Activated CD4-positive, alpha-beta memory T cell treated with anti-CD3 and anti-CD28 coated beads, Interleukin-2, amount 10 ng/mL, durations not matched to agents 7 days and 5 days (primary cell): Measurements from ENCODE around the gene G3BP2. TPM values are rescaled to one million over a fixed set of nuclear protein-coding genes. Genes with fewer than 3 reads are reported as not detected.
"Not testable (repeated sequence)": the region's sequence is repeated elsewhere in the genome, so short reads cannot be mapped to it uniquely, and the experiment has no call there.

ENCODE experiments used
- CTCF ChIA-PET: fragments of 350-600 bp; sonication (Branson Sonifier 250); formaldehyde crosslinking; loops from one replicate; lab custom pipeline; 2021; ENCODE audit warnings: antibody characterized with exemption, inconsistent platforms; lab: Charles Lee
- POLR2A ChIA-PET: fragments of 350-600 bp; sonication (Branson Sonifier 250); formaldehyde crosslinking; loops from one replicate; lab custom pipeline; 2021; ENCODE audit warnings: antibody characterized with exemption; lab: Charles Lee
- DNase-seq: peaks from one replicate; pipeline ENCODE4 v3.0.0-alpha.2; 2020
- H3K27ac Mint-ChIP-seq: one replicate; pipeline ENCODE4 v1.8.0; 2021; ENCODE audit warnings: mild to moderate bottlenecking, mixed read lengths
- H3K27me3 Mint-ChIP-seq: one replicate; pipeline ENCODE4 v1.8.0; 2021; ENCODE audit warnings: mixed read lengths
- H3K36me3 Mint-ChIP-seq: one replicate; pipeline ENCODE4 v1.8.0; 2021; ENCODE audit warnings: low read depth, mixed read lengths
- H3K4me1 Mint-ChIP-seq: one replicate; pipeline ENCODE4 v1.8.0; 2021; ENCODE audit warnings: mixed read lengths
- H3K4me3 Mint-ChIP-seq: one replicate; pipeline ENCODE4 v1.8.0; 2021; ENCODE audit warnings: mild to moderate bottlenecking, mixed read lengths
- H3K9me3 Mint-ChIP-seq: one replicate; pipeline ENCODE4 v1.8.0; 2021; ENCODE audit warnings: mixed read lengths
- total RNA-seq, 2 experiments: library from RNA; stranded (reverse); gene quantifications; one replicate each; pipeline ENCODE4 v1.2.3, GENCODE V29; 2021

G3BP2 gene
- total RNA-seq, result 100 to 1,000 TPM; 185 to 187 TPM

- Mint-ChIP-seq H3K4me3 (peak within 1 kb of the TSS; percentile 97), H3K27me3 (no peaks in the 10 kb centered on the region), H3K9me3 (no peaks in the 10 kb centered on the region), H3K36me3 (peaks cover 41% of the 10 kb centered on the region), H3K4me1 (peaks cover 48% of the 10 kb centered on the region), H3K27ac (peak within 1 kb of the TSS; percentile 99)
- ChIA-PET POLR2A (interaction anchor here (0.7 to 9.3 kb wide), 21 partner anchors 8 to 317 kb away, joined by 3 to 278 read pairs (median 4); partner anchors contain the start of genes CDKL2, ODAPH, RCHY1 and SDAD1), CTCF (interaction anchor here (0.5 to 4.9 kb wide), 8 partner anchors 9 to 103 kb away, joined by 3 to 51 read pairs (median 4); partner anchors contain the start of gene USO1)
- DNase-seq, result peak; percentile 98
Measured at GRCh38 chr4:75673027-75673958, at the start of gene G3BP2. TSS of gene G3BP2 (minus strand) at chr4:75673411. CDS start at chr4:75662025, 11,386 bp downstream.

- H3K27me3 Mint-ChIP-seq, result no peaks in the 10 kb centered on the region
- ChIA-PET POLR2A (interaction anchor here (0.7 to 7.8 kb wide), 10 partner anchors 13 to 208 kb away, joined by 3 to 147 read pairs (median 8); partner anchors contain the start of genes G3BP2, RCHY1 and THAP6), CTCF (interaction anchor here (0.6 to 4.2 kb wide), 9 partner anchors 9 to 1215 kb away, joined by 5 to 72 read pairs (median 17); partner anchors contain the start of gene G3BP2)
- no peak for DNase-seq
- no peak overlapping the region for H3K4me3 Mint-ChIP-seq
- H3K9me3 Mint-ChIP-seq, result no peaks in the 10 kb centered on the region
- H3K4me1 Mint-ChIP-seq, result peaks cover 48% of the 10 kb centered on the region
- H3K27ac Mint-ChIP-seq, result no peak overlapping the region
- H3K36me3 Mint-ChIP-seq, result peaks cover 18% of the 10 kb centered on the region
Measured at GRCh38 chr4:75722417-75722816, 49.2 kb upstream of the G3BP2 start.

- Mint-ChIP-seq H3K4me3 (no peak overlapping the region), H3K36me3 (peaks cover 6% of the 10 kb centered on the region), H3K4me1 (peaks cover 30% of the 10 kb centered on the region), H3K27ac (no peak overlapping the region), H3K9me3 (no peaks in the 10 kb centered on the region), H3K27me3 (no peaks in the 10 kb centered on the region)
- no peak for DNase-seq
- POLR2A ChIA-PET, result no interaction called here
- CTCF ChIA-PET, result no interaction called here
Measured at GRCh38 chr4:75718529-75718928, 45.3 kb upstream of the G3BP2 start.

- no peak for DNase-seq
- peaks cover 6% of the 10 kb centered on the region for H3K36me3 Mint-ChIP-seq
- peaks cover 20% of the 10 kb centered on the region for H3K4me1 Mint-ChIP-seq
- POLR2A ChIA-PET, result no interaction called here
- H3K4me3 Mint-ChIP-seq, result no peak overlapping the region
- CTCF ChIA-PET, result interaction anchor here (1.0 kb wide), 2 partner anchors 19 to 24 kb away, joined by 3 read pairs; no protein-coding TSS in a partner anchor
- no peaks in the 10 kb centered on the region for H3K9me3 Mint-ChIP-seq
- no peaks in the 10 kb centered on the region for H3K27me3 Mint-ChIP-seq
- H3K27ac Mint-ChIP-seq, result no peak overlapping the region
Measured at GRCh38 chr4:75717408-75717807, 44.2 kb upstream of the G3BP2 start.

- not testable (repeated sequence) for DNase-seq, H3K27me3 Mint-ChIP-seq, H3K9me3 Mint-ChIP-seq, H3K27ac Mint-ChIP-seq, H3K4me3 Mint-ChIP-seq, H3K36me3 Mint-ChIP-seq
- peaks cover 13% of the 10 kb centered on the region for H3K4me1 Mint-ChIP-seq
- ChIA-PET CTCF (interaction anchor here (0.6 to 4.3 kb wide), 2 partner anchors 8 to 65 kb away, joined by 3 to 34 read pairs; partner anchors contain the start of gene USO1), POLR2A (interaction anchor here (1.6 to 1.7 kb wide), 2 partner anchors 8 to 12 kb away, joined by 4 to 14 read pairs; partner anchors contain the start of gene USO1)
Measured at GRCh38 chr4:75716054-75716453, 42.8 kb upstream of the G3BP2 start.

- POLR2A ChIA-PET, result interaction anchor here (1.6 to 1.7 kb wide), 2 partner anchors 9 to 13 kb away, joined by 4 to 14 read pairs; partner anchors contain the start of gene USO1
- no peak overlapping the region for H3K27ac Mint-ChIP-seq
- peaks cover 13% of the 10 kb centered on the region for H3K4me1 Mint-ChIP-seq
- no peak for DNase-seq
- no peaks in the 10 kb centered on the region for H3K9me3 Mint-ChIP-seq
- no peaks in the 10 kb centered on the region for H3K27me3 Mint-ChIP-seq
- CTCF ChIA-PET, result interaction anchor here (4.3 kb wide), 1 partner anchor 8 kb away, joined by 34 read pairs; the partner anchor contains the start of gene USO1
- H3K4me3 Mint-ChIP-seq, result no peak overlapping the region
- H3K36me3 Mint-ChIP-seq, result peaks cover 6% of the 10 kb centered on the region
Measured at GRCh38 chr4:75715105-75715799, 42.0 kb upstream of the G3BP2 start.

- Mint-ChIP-seq H3K27ac (no peak overlapping the region), H3K4me1 (peaks cover 13% of the 10 kb centered on the region), H3K36me3 (peaks cover 6% of the 10 kb centered on the region), H3K27me3 (no peaks in the 10 kb centered on the region), H3K4me3 (no peak overlapping the region), H3K9me3 (no peaks in the 10 kb centered on the region)
- no peak for DNase-seq
- POLR2A ChIA-PET, result interaction anchor here (1.7 kb wide), 1 partner anchor 10 kb away, joined by 14 read pairs; the partner anchor contains the start of gene USO1
- CTCF ChIA-PET, result interaction anchor here (4.3 kb wide), 1 partner anchor 9 kb away, joined by 34 read pairs; the partner anchor contains the start of gene USO1
Measured at GRCh38 chr4:75714704-75715103, 41.5 kb upstream of the G3BP2 start.

- Mint-ChIP-seq H3K36me3 (peaks cover 6% of the 10 kb centered on the region), H3K9me3 (no peaks in the 10 kb centered on the region), H3K27me3 (no peaks in the 10 kb centered on the region), H3K4me3 (no peak overlapping the region), H3K27ac (no peak overlapping the region), H3K4me1 (peaks cover 17% of the 10 kb centered on the region)
- POLR2A ChIA-PET, result no interaction called here
- no peak for DNase-seq
- CTCF ChIA-PET, result interaction anchor here (4.3 kb wide), 1 partner anchor 10 kb away, joined by 34 read pairs; the partner anchor contains the start of gene USO1
Measured at GRCh38 chr4:75714011-75714410, 40.8 kb upstream of the G3BP2 start.

- Mint-ChIP-seq H3K4me1 (peaks cover 17% of the 10 kb centered on the region), H3K4me3 (no peak overlapping the region), H3K36me3 (no peaks in the 10 kb centered on the region), H3K9me3 (no peaks in the 10 kb centered on the region), H3K27ac (no peak overlapping the region), H3K27me3 (no peaks in the 10 kb centered on the region)
- no peak for DNase-seq
- POLR2A ChIA-PET, result interaction anchor here (1.0 to 1.5 kb wide), 4 partner anchors 14 to 438 kb away, joined by 3 to 8 read pairs (median 6); partner anchors contain the start of genes G3BP2 and USO1
- CTCF ChIA-PET, result interaction anchor here (0.6 to 3.4 kb wide), 9 partner anchors 10 to 262 kb away, joined by 3 to 29 read pairs (median 3); partner anchors contain the start of genes G3BP2 and USO1
Measured at GRCh38 chr4:75710246-75710645, 37.0 kb upstream of the G3BP2 start.

- H3K27ac Mint-ChIP-seq, result no peak overlapping the region
- ChIA-PET CTCF (interaction anchor here (0.6 to 3.4 kb wide), 3 partner anchors 16 to 54 kb away, joined by 3 to 29 read pairs (median 4); partner anchors contain the start of gene USO1), POLR2A (interaction anchor here (0.6 kb wide), 1 partner anchor 85 kb away, joined by 3 read pairs; no protein-coding TSS in a partner anchor)
- H3K9me3 Mint-ChIP-seq, result no peaks in the 10 kb centered on the region
- peak; percentile 52 for DNase-seq
- peaks cover 11% of the 10 kb centered on the region for H3K4me1 Mint-ChIP-seq
- no peaks in the 10 kb centered on the region for H3K36me3 Mint-ChIP-seq
- no peak overlapping the region for H3K4me3 Mint-ChIP-seq
- H3K27me3 Mint-ChIP-seq, result no peaks in the 10 kb centered on the region
Measured at GRCh38 chr4:75708218-75708691, 35.0 kb upstream of the G3BP2 start.

GRCh38 chr4:75705198-75705977 lies 32.2 kb upstream of the G3BP2 start:
- ChIA-PET CTCF (interaction anchor here (0.9 to 1.7 kb wide), 2 partner anchors 18 to 51 kb away, joined by 3 to 8 read pairs; no protein-coding TSS in a partner anchor), POLR2A (no interaction called here)
- no peak for DNase-seq
- Mint-ChIP-seq H3K36me3 (no peaks in the 10 kb centered on the region), H3K27ac (no peak overlapping the region), H3K27me3 (no peaks in the 10 kb centered on the region), H3K9me3 (no peaks in the 10 kb centered on the region), H3K4me3 (no peak overlapping the region), H3K4me1 (peaks cover 11% of the 10 kb centered on the region)
